ENCODE measurements around the gene MYBBP1A.

MYBBP1A gene

DNA sequence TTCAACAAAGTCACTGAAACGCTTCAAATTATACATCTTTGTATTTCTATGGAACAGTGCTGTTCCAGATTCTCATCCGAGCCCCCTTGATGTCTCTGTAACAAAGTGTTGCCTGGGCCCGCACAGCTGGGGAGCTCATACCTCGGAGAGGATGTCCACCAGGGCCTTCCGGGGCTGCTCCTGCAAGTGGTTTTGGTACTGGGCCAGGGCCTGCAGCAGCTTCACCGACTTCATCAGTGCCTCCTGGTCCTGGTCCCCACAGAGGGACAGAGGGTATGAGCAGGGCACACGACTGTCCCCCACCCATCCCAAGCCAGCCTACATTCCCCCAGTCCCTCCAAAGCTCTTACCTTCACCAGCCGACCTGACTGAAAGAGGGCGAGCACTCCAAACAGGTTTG, 1.5 kb downstream of the MYBBP1A start:
- TF ChIP-seq EZH2 (optimal IDR thresholded peaks at IDR 0.05; ENCODE audit: low read depth, low read length) (no peak), CTCF (IDR thresholded peaks at IDR 0.05; ENCODE audit: low read length) (no peak), EZH2phosphoT487 (IDR thresholded peaks at IDR 0.05; ENCODE audit: low read length) (no peak)
- Histone ChIP-seq H3K9ac (ENCODE audit: low read length) (peak overlapping the region; percentile 85; the same call in 1 of the 2 replicates), H3K27ac (ENCODE audit: low read length) (no peak overlapping the region), H3K9me2 (replicated peaks; ENCODE audit: insufficient read depth, low read length) (no peaks in the 10 kb centered on the region), H3K27me3 (replicated peaks; ENCODE audit: insufficient read depth, low read length) (no peaks in the 10 kb centered on the region), H3K36me3 (replicated peaks; ENCODE audit: insufficient read depth, low read length) (peaks cover 6% of the 10 kb centered on the region; the same call in 1 of the 2 replicates), H2AFZ (ENCODE audit: low read length) (no peak overlapping the region), H3K4me2 (ENCODE audit: low read depth, low read length) (peak overlapping the region; percentile 99), H3K9me3 (replicated peaks; ENCODE audit: insufficient read depth, low read length) (no peaks in the 10 kb centered on the region), H3K4me1 (ENCODE audit: low read length) (peaks cover 17% of the 10 kb centered on the region), H3F3A (ENCODE audit: insufficient read depth, low read length) (peaks cover 4% of the 10 kb centered on the region; the same call in 1 of the 2 replicates), H4K20me1 (ENCODE audit: insufficient read depth, low read length) (no peaks in the 10 kb centered on the region), H3K79me2 (ENCODE audit: low read length) (peaks cover 47% of the 10 kb centered on the region), H3K4me3 (ENCODE audit: low read length) (peak overlapping the region; percentile 93)
- peak; percentile 3 for DNase-seq

DNA sequence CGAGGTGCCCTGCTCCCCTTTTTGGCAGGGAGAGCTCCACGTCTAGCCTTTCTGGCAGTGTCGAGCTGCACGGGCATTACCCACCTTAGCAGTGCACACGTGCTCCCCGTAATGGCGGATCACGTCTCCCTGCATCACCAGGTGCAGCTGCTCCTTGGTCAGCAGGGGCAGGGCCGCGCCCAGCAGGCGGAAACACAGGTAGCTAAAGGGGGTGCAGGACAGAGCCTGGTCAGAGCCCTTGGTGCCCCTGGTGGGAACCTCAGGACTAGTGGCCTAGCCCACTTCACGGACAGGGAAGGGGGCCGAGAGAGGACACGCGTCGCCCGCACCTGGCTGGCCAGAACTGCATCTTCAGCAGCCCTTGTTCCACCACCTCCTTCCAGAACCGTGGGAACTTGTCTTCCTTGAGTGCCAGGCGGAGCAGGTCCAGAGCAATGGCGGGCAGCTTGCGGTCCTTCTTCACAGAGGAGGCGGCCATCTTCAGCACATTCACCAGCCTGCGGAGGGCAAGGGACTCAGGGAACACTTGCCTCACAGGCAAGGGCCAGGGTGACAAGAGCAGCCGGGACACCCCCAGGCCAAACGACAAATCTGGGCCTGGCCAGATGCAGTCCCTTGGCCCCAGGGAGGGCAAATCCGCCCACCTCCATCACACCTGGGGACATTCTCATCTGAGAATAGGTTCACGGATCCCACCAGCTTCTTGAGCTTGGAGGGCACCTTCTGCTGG, 3.2 kb downstream of the MYBBP1A start:
- no peak overlapping the region for H2AFZ ChIP-seq (ENCODE audit: low read length)
- no peaks in the 10 kb centered on the region for H3K27me3 ChIP-seq (replicated peaks; ENCODE audit: insufficient read depth, low read length)
- H3K79me2 ChIP-seq (ENCODE audit: low read length) = peaks cover 47% of the 10 kb centered on the region
- H3F3A ChIP-seq (ENCODE audit: insufficient read depth, low read length) = peaks cover 4% of the 10 kb centered on the region; the same call in 1 of the 2 replicates
- DNase-seq = no peak
- H3K4me3 ChIP-seq (ENCODE audit: low read length) = no peak overlapping the region
- H3K36me3 ChIP-seq (replicated peaks; ENCODE audit: insufficient read depth, low read length) = peaks cover 6% of the 10 kb centered on the region; the same call in 1 of the 2 replicates
- H3K9me3 ChIP-seq (replicated peaks; ENCODE audit: insufficient read depth, low read length) = no peaks in the 10 kb centered on the region
- H3K9me2 ChIP-seq (replicated peaks; ENCODE audit: insufficient read depth, low read length) = no peaks in the 10 kb centered on the region
- H4K20me1 ChIP-seq (ENCODE audit: insufficient read depth, low read length) = no peaks in the 10 kb centered on the region
- TF ChIP-seq CTCF (IDR thresholded peaks at IDR 0.05; ENCODE audit: low read length) (no peak), EZH2 (optimal IDR thresholded peaks at IDR 0.05; ENCODE audit: low read depth, low read length) (no peak), EZH2phosphoT487 (IDR thresholded peaks at IDR 0.05; ENCODE audit: low read length) (no peak)
- H3K4me2 ChIP-seq (ENCODE audit: low read depth, low read length) = no peak overlapping the region
- peaks cover 17% of the 10 kb centered on the region for H3K4me1 ChIP-seq (ENCODE audit: low read length)
- no peak overlapping the region for H3K27ac ChIP-seq (ENCODE audit: low read length)
- no peak overlapping the region for H3K9ac ChIP-seq (ENCODE audit: low read length)

DNA sequence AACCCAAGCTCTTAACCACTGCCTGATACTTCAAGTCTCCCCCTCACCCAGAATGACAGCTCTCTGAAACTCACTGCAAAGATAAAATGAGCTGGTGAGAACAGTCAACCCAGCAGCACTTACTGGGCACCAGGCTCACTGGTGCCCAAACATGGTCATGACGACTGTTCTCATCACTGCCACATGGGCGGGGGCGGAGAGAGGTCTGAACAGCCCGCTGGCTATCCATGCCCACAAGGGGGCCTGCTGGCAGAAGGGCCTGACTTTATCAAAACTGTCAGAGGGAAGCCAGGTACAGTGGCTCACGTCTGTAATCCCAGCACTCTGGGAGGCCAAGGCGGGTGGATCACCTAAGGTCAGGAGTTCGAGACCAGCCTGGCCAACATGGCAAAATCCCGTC, 4.0 kb downstream of the MYBBP1A start:
- H2AFZ ChIP-seq (ENCODE audit: low read length) = no peak overlapping the region
- no peak overlapping the region for H3K4me3 ChIP-seq (ENCODE audit: low read length)
- DNase-seq = no peak
- no peaks in the 10 kb centered on the region for H3K9me3 ChIP-seq (replicated peaks; ENCODE audit: insufficient read depth, low read length)
- H3K9ac ChIP-seq (ENCODE audit: low read length) = no peak overlapping the region
- peaks cover 47% of the 10 kb centered on the region for H3K79me2 ChIP-seq (ENCODE audit: low read length)
- no peaks in the 10 kb centered on the region for H3K27me3 ChIP-seq (replicated peaks; ENCODE audit: insufficient read depth, low read length)
- peaks cover 4% of the 10 kb centered on the region; the same call in 1 of the 2 replicates for H3F3A ChIP-seq (ENCODE audit: insufficient read depth, low read length)
- no peak overlapping the region for H3K4me2 ChIP-seq (ENCODE audit: low read depth, low read length)
- H3K9me2 ChIP-seq (replicated peaks; ENCODE audit: insufficient read depth, low read length) = no peaks in the 10 kb centered on the region
- peaks cover 12% of the 10 kb centered on the region for H3K4me1 ChIP-seq (ENCODE audit: low read length)
- no peak overlapping the region for H3K27ac ChIP-seq (ENCODE audit: low read length)
- no peaks in the 10 kb centered on the region for H4K20me1 ChIP-seq (ENCODE audit: insufficient read depth, low read length)
- peaks cover 6% of the 10 kb centered on the region; the same call in 1 of the 2 replicates for H3K36me3 ChIP-seq (replicated peaks; ENCODE audit: insufficient read depth, low read length)
- TF ChIP-seq EZH2 (optimal IDR thresholded peaks at IDR 0.05; ENCODE audit: low read depth, low read length) = no peak
- no peak for TF ChIP-seq EZH2phosphoT487 (IDR thresholded peaks at IDR 0.05; ENCODE audit: low read length)
- TF ChIP-seq CTCF (IDR thresholded peaks at IDR 0.05; ENCODE audit: low read length) = no peak

Data from MM.1S (cell line).